ENCODE measurements around the gene CORIN. TPM values are rescaled to one million over a fixed set of nuclear protein-coding genes. Genes with fewer than 3 reads are reported as not detected.

CORIN gene
- total RNA-seq, 1 donor from 2014 or later = 5.5 TPM

DNA sequence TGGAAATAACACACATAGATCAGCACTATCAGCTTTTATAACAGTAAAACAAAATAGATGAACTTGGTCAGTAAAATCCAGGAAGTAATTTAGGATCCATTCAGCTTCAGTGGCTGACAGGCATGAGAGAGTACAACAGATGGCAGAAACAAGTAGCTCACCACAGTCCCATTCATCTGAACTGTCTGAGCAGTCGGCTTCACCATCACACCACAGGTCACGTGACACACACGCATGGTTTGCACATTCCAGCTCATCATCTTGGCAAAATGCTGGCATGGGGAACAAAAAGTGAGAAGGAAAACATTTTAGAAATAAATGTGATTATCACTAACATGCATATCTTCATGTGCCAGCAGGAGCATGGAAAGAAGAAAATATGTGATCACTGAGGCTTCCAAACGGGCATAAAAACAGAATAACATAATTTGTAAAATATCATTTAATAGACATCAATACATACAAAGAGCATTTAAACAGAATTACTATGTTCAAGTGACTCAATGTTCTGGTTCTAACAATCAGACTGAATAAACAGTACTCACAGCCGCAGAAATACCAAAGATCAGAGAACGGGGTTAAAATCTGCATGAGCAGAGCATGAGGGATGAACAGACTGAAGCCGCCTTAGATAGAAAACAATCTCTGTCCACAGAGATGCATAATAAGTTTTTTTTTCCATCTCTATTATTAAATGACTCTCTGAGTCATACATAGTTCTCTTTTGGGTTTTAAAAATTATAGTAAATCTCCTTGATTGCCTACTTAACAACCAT lies 194.7 kb downstream of the CORIN start:
- DNase-seq (ENCODE audit: low spot score) = peak; percentile 8

- no peak for DNase-seq (ENCODE audit: low spot score)
Observed at GRCh38 chr4:47642191-47642830, 195.6 kb downstream of the CORIN start.

GRCh38 chr4:47641755-47642154 lies 196.1 kb downstream of the CORIN start:
- peak; percentile 8 for DNase-seq (ENCODE audit: low spot score)

- DNase-seq (ENCODE audit: low spot score) = no peak
Observed at GRCh38 chr4:47640911-47641310, 197.0 kb downstream of the CORIN start.

DNA sequence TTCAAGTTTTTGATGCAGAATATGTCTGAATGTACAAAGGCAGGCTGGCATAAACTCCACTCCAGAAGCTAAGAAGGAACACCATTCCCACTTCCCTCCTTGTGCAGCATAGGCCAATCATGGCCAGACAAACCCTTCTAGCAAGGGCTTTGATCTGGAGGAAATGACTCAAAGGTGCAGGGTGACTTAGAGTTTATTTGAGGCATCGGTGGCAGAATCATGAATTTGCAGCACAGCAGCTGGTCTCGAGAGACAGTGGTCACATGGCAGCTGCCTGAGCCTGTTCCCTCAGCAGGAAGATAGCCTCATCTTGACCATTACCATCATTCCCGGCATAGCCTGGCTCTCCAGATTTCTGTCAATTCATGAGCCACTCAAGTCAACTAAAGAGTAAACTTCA lies 198.3 kb downstream of the CORIN start:
- DNase-seq (ENCODE audit: low spot score) = no peak

DNA sequence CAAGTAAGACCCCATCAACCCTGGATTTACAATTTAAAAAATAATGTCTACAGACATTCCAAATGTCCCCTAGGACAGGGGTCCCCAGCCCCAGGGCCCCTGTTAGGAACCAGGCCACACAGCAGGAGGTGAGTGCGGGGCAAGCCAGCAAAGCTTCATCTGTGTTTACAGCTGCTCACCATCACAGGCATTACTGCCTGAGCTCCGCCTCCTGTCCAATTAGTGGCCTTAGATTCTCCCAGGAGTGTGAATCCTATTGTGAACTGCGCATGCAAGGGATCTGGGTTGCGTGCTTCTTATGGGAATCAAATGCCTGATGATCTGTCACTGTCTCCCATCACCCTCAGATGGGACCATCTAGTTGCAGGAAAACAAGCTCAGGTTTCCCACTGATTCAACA lies 206.7 kb downstream of the CORIN start:
- no peak for DNase-seq (ENCODE audit: low spot score)

GRCh38 chr4:47624031-47624441 lies 213.8 kb downstream of the CORIN start:
- no peak for DNase-seq (ENCODE audit: low spot score)

DNA sequence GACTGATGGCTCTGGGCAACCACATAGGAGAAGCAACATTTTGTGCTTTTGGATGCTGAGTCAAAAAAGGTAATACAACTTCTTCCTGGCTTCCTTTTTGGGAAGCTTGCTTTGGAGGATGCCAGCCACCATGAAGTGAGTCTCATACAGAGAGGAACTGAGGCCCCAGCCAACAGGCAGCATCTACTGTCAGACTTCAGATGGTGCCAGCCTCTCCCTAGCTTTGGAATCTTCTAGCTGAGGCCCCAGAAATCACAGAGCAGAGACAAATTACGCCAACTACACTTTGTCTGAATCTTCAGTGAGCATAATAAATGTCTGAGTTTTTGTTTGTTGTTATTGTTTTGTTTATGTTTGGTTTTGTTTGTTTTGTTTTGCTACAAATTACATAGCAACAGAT lies 216.7 kb downstream of the CORIN start:
- DNase-seq (ENCODE audit: low spot score) = no peak

DNA sequence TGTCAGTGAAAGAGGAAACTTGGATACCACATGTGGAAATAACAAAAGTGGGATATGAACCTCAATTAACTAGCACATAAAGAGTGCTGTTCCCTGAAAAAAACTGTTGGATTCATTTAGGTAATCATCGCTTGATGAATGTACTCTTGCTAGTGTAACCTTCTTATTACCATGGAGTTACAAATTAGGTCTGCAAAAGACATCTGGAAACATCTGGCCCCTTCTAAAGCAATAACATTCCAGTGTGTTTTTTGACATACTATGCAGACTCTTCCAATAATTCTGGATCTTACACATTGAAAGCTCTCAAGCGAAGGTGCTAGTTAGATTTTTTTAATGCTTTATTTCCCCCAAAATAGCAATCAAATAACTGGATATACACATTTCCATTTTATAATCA lies 218.2 kb downstream of the CORIN start:
- no peak for DNase-seq (ENCODE audit: low spot score)

DNA sequence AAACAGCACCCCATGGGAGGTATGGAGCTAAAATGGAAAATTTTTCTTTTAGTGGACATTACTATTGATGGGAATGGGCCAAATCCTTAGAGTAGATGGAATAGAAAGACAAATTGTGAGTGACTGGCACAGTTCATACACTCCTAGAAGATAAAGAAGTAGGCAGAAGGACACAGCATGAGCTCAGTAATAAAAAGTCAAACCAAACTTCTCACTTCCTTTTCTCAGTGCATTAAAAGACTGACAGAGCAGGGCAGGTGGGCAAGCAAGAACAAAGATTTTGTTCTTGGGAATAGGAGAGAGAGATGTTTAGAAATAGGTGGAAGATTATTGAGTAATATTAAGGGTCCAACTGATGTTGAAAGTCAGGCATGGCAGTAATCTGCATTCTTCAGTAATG lies 220.3 kb downstream of the CORIN start:
- no peak for DNase-seq (ENCODE audit: low spot score)

- no peak for DNase-seq (ENCODE audit: low spot score)
Observed at GRCh38 chr4:47615385-47615784, 222.5 kb downstream of the CORIN start.

DNA sequence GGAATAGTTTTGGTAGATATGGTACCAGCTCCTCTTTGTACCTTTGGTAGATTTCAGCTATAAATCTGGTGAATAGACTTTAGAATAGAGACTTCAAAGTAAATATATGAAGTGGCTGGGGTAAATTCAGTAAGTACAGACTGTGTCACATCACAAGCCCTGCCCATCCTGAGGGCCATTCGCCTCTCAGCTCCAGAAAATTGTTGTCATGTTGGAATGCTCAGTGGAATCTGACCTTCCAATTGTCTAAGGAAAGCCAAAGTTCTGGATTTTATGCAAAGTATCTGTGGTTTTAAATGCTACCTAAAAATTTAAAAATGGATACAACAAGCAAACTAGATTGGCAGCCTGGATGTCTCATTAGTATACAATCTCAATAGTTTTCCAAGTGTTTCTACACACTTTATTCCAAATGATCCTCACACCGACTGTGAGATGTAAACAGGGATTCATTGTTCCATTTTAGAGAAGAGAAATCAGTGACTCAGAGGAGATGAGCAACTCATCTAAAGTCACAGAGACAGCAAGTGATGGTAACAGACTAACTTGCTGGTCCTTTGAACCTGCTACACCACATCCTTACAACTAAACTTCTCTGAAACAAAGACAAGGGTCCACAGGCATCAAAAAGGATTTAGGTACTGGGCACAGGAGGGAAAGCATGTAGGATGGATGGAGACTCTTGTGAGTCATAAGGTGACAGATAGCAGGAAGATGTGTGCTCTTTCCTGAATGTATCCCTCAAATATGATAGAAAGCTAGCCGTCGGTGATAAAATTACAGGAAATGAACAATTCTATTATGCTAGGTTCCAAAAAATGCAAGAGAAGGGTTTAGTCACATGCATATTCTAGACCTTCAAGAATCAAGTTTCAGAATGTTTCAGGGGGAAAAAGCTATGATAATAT lies 225.5 kb downstream of the CORIN start:
- DNase-seq (ENCODE audit: low spot score) = no peak

DNA sequence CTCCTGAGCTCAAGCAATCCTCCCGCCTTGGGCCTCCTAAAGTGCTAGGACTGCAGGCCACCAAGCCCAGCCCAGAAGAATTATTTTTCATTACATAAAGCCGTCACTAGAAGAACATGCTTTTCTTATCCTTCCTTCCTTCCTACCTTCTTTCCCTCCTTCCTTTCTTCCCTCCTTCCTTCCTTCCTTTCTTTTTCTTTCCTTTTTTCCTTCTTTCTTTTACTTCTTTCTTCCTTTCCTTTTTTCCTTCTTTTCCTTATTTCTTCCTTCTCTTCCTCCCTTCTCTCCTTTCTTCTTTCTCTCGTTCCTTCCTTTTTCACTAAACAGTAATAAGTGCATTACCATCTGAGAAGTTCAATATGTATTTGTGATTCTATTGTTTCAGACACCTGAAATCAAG lies 231.4 kb downstream of the CORIN start:
- DNase-seq (ENCODE audit: low spot score) = no peak

DNA sequence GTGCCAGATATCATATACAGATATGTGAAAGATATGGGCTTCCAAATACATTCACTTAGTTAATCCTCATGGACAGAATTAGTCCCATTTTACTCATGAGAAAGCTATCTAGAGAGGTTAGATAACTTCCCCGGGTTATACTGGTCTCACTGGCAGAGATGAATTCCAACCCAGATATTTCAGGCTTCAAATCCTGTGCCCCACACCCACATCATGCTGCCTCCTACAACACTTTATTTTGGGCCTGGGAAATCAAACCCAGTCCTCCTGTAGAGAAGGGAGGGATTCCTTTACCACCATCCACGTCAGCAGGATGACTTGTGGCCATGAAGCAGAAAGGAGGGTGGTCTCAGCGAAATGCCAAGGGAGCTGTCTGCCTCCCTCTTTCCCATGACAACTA lies 239.0 kb downstream of the CORIN start:
- no peak for DNase-seq (ENCODE audit: low spot score)

DNA sequence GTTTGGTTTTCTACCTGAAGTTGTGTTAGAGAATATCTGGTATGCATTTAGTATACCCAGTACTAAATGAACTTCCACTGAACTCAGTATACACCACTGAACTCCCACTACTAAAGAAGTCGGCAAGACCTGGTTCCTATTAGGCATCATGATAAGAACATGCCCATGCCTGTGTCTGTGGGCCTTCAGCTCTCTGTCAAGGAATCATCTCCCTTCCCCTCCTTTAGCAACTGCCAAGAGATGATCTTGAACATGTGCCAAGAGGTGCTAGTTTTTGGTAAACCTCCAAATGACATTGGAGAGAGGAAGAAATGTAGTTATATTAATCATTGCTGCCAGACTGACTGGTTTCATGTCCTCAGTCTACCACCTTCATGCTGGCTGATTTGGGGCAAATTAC lies 239.5 kb downstream of the CORIN start:
- peak; percentile 23 for DNase-seq (ENCODE audit: low spot score)

- DNase-seq (ENCODE audit: low spot score) = no peak
Observed at GRCh38 chr4:47597696-47598095, 240.2 kb downstream of the CORIN start.

- DNase-seq (ENCODE audit: low spot score) = no peak
Observed at GRCh38 chr4:47590325-47590724, 247.5 kb downstream of the CORIN start.

DNA sequence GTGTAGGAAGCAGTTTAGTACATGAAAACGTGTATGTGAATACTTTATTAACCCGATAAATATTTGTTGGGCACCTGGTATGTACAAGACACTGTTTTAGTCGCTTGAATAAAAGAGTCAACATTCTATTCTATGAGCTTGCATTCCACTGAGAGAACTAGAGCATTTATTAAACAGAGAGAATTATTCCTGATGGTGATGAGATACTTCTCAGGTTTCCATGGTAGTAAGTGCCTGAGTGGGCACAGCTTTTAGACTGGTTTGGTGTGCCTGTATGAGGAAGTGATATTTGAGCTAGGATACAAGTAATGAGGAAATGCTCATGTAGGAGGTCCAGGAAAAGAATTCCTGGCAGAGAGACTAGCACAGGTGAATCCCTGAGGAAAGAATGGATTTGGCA lies 258.6 kb downstream of the CORIN start:
- DNase-seq (ENCODE audit: low spot score) = no peak

GRCh38 chr4:47577779-47578553 lies 259.9 kb downstream of the CORIN start:
- DNase-seq (ENCODE audit: low spot score) = peak; percentile 4

- no peak for DNase-seq (ENCODE audit: low spot score)
Observed at GRCh38 chr4:47572981-47573380, 264.9 kb downstream of the CORIN start.

DNA sequence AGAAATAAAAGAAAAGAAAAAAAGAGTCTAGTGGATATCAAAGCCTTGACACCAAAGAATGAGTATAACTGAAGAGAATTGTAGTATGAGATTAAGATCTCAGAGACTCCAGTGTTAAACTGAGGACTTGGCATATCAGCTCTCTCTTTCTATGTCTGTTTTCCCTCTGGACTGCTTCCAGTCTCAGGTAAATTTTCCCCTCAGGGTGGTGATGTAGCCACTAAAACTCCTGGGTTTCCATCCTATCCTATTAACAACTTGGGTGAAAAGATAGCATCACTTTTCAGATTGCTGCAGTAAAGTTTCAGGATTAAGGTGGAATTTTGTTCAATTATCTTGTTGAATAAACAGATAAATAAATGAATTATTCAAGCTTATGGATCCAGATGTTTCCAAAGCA lies 267.1 kb downstream of the CORIN start:
- DNase-seq (ENCODE audit: low spot score) = no peak

GRCh38 chr4:47567511-47567910 lies 270.4 kb downstream of the CORIN start:
- no peak for DNase-seq (ENCODE audit: low spot score)

Data from umbilical cord (tissue), 2 donors.